H9 (cell line): ENCODE data around the gene RAPSN. TPM values are rescaled to one million over a fixed set of nuclear protein-coding genes. Genes with fewer than 3 reads are reported as not detected.

Source experiments
- DNase-seq: peaks from one replicate; pipeline ENCODE4 v3.0.0-alpha.2; 2017
- H2AFZ ChIP-seq: one replicate; pipeline ENCODE4 v1.6.1; 2013; ENCODE audit warnings: mild to moderate bottlenecking, low read length, control low read depth, moderate library complexity
- H2AK5ac ChIP-seq: 2 replicates; pipeline ENCODE4 v1.6.1; 2013; ENCODE audit warnings: low read length, control low read depth, mixed read lengths; ENCODE audit not compliant: insufficient read length
- H2BK120ac ChIP-seq: one replicate; pipeline ENCODE4 v1.6.1; 2013; ENCODE audit warnings: low read depth, mild to moderate bottlenecking, low read length, control low read depth, inconsistent platforms; ENCODE audit not compliant: poor library complexity, severe bottlenecking
- H2BK12ac ChIP-seq: 2 replicates; pipeline ENCODE4 v1.6.1; 2013; ENCODE audit warnings: low read length, control low read depth, mixed read lengths, low read depth; ENCODE audit not compliant: insufficient read length
- H2BK15ac ChIP-seq: 2 replicates; pipeline ENCODE4 v1.6.1; 2013; ENCODE audit warnings: low read depth, low read length, control low read depth
- H2BK20ac ChIP-seq: one replicate; pipeline ENCODE4 v1.6.1; 2013; ENCODE audit warnings: low read depth, mild to moderate bottlenecking, low read length, control low read depth, inconsistent platforms; ENCODE audit not compliant: poor library complexity, severe bottlenecking
- H2BK5ac ChIP-seq: 2 replicates; pipeline ENCODE4 v1.6.1; 2013; ENCODE audit warnings: low read length, control low read depth, mixed read lengths; ENCODE audit not compliant: insufficient read length
- H3K14ac ChIP-seq: 2 replicates; pipeline ENCODE4 v1.6.1; 2013; ENCODE audit warnings: low read length, control low read depth; ENCODE audit not compliant: insufficient read depth
- H3K18ac ChIP-seq: 2 replicates; pipeline ENCODE4 v1.6.1; 2013; ENCODE audit warnings: low read depth, mild to moderate bottlenecking, mixed read lengths, low read length, control low read depth; ENCODE audit not compliant: insufficient read length
- H3K23ac ChIP-seq: 2 replicates; pipeline ENCODE4 v1.6.1; 2013; ENCODE audit warnings: low read length, control low read depth, mixed read lengths, low read depth; ENCODE audit not compliant: insufficient read length
- H3K23me2 ChIP-seq: 2 replicates; pipeline ENCODE4 v1.6.1; 2013; ENCODE audit warnings: low read depth, mild to moderate bottlenecking, mixed read lengths, low read length, control low read depth; ENCODE audit not compliant: insufficient read length, poor library complexity, severe bottlenecking
- H3K27ac ChIP-seq: 2 replicates; pipeline ENCODE4 v1.5.1; 2013; ENCODE audit warnings: low read length, control low read depth, mixed read lengths, low read depth; ENCODE audit not compliant: insufficient read length
- H3K27me3 ChIP-seq: 2 replicates; pipeline ENCODE4 v1.6.1; 2013; ENCODE audit warnings: low read length, control low read depth, inconsistent platforms; ENCODE audit not compliant: insufficient read depth
- H3K4ac ChIP-seq: 2 replicates; pipeline ENCODE4 v1.6.1; 2013; ENCODE audit warnings: low read depth, mild to moderate bottlenecking, control low read depth, inconsistent platforms, low read length, moderate library complexity
- H3K4me1 ChIP-seq: 2 replicates; pipeline ENCODE4 v1.6.1; 2013; ENCODE audit warnings: low read length, control low read depth, inconsistent platforms; ENCODE audit not compliant: insufficient read depth
- H3K4me2 ChIP-seq: 2 replicates; pipeline ENCODE4 v1.6.1; 2013; ENCODE audit warnings: low read length, control low read depth, mixed read lengths; ENCODE audit not compliant: insufficient read length, insufficient read depth
- H3K56ac ChIP-seq: 2 replicates; pipeline ENCODE4 v1.6.1; 2013; ENCODE audit warnings: low read depth, mild to moderate bottlenecking, mixed read lengths, low read length, control low read depth; ENCODE audit not compliant: insufficient read length
- H3K79me1 ChIP-seq: 2 replicates; pipeline ENCODE4 v1.6.1; 2013; ENCODE audit warnings: low read depth, mild to moderate bottlenecking, moderate library complexity, low read length, control low read depth, inconsistent platforms; ENCODE audit not compliant: insufficient read depth, poor library complexity, severe bottlenecking
- H3K79me2 ChIP-seq: 2 replicates; pipeline ENCODE4 v1.6.1; 2013; ENCODE audit warnings: low read length, control low read depth, inconsistent platforms; ENCODE audit not compliant: insufficient read depth
- H3K9ac ChIP-seq: 2 replicates; pipeline ENCODE4 v1.6.1; 2013; ENCODE audit warnings: low read length, control low read depth, mixed read lengths; ENCODE audit not compliant: insufficient read length; ENCODE audit errors: extremely low read depth
- H3K9me3 ChIP-seq: one replicate; pipeline ENCODE4 v1.6.1; 2013; ENCODE audit warnings: low read depth, low read length, inconsistent platforms; ENCODE audit not compliant: control insufficient read depth
- H3T11ph ChIP-seq: one replicate; pipeline ENCODE4 v1.6.1; 2013; ENCODE audit warnings: mild to moderate bottlenecking, low read length, control low read depth, inconsistent platforms
- H4K20me1 ChIP-seq: one replicate; pipeline ENCODE4 v1.6.1; 2013; ENCODE audit not compliant: control insufficient read depth, insufficient read length, insufficient read depth
- H4K5ac ChIP-seq: 2 replicates; pipeline ENCODE4 v1.6.1; 2013; ENCODE audit warnings: low read depth, mild to moderate bottlenecking, mixed read lengths, low read length, control low read depth; ENCODE audit not compliant: insufficient read length
- H4K8ac ChIP-seq: replicated peaks from 2 replicates; pipeline ENCODE4 v1.6.1; 2013; ENCODE audit warnings: low read length, control low read depth, mixed read lengths, low read depth; ENCODE audit not compliant: insufficient read length
- H4K91ac ChIP-seq: 2 replicates; pipeline ENCODE4 v1.6.1; 2013; ENCODE audit warnings: low read depth, mild to moderate bottlenecking, moderate library complexity, mixed read lengths, low read length, control low read depth; ENCODE audit not compliant: insufficient read length
- H3K27ac Mint-ChIP-seq, 3 experiments: 2 replicates in 2 of 3; 3 replicates in 1 of 3; pipeline ENCODE4 v1.8.0; 2020 to 2021; ENCODE audit warnings: mixed read lengths in 3 of 3, mild to moderate bottlenecking in 1 of 3, moderate library complexity in 1 of 3
- H3K27me3 Mint-ChIP-seq: 2 replicates; pipeline ENCODE4 v1.8.0; 2021; ENCODE audit warnings: low read depth, mild to moderate bottlenecking, moderate library complexity, mixed read lengths
- H3K36me3 Mint-ChIP-seq, 3 experiments: 2 replicates in 2 of 3; 3 replicates in 1 of 3; pipeline ENCODE4 v1.8.0; 2020 to 2021; ENCODE audit warnings: low read depth in 3 of 3, mixed read lengths in 3 of 3; ENCODE audit not compliant: insufficient read depth in 1 of 3
- H3K4me1 Mint-ChIP-seq, 2 experiments: 2 replicates each; pipeline ENCODE4 v1.8.0; 2020; ENCODE audit warnings: mixed read lengths in 2 of 2
- H3K4me3 Mint-ChIP-seq, 2 experiments: 2 replicates in 1 of 2; 3 replicates in 1 of 2; pipeline ENCODE4 v1.8.0; 2020 to 2021; ENCODE audit warnings: mild to moderate bottlenecking in 2 of 2, mixed read lengths in 2 of 2, moderate library complexity in 1 of 2
- H3K9me3 Mint-ChIP-seq, 2 experiments: 2 replicates in 1 of 2; 3 replicates in 1 of 2; pipeline ENCODE4 v1.8.0; 2020; ENCODE audit warnings: mild to moderate bottlenecking in 2 of 2, mixed read lengths in 2 of 2, moderate library complexity in 1 of 2
- WGBS: extraction: QIAGEN DNeasy Blood & Tissue Kit; methylation state at CpG from one replicate; pipeline ENCODE4 v1.1.7; 2013; ENCODE audit warnings: missing lambda C conversion rate, low lambda C conversion rate, mixed read lengths; ENCODE audit not compliant: insufficient read length; ENCODE audit errors: extremely low coverage; 5-methylcytosine and 5-hydroxymethylcytosine counted together
- total RNA-seq: library from RNA; stranded (reverse); gene quantifications from 2 replicates; pipeline ENCODE4 v1.2.1, GENCODE V29; 2021
- TF ChIP-seq, protein P1 (sequence below): fragments of 200-600 bp; sonication (generic); conservative IDR thresholded peaks from 3 replicates; pipeline ENCODE4 v1.8.0; 2021; ENCODE audit warnings: antibody characterized with exemption, mild to moderate bottlenecking

RAPSN gene
- total RNA-seq, 1 experiment from 2014 or later: 0.48 TPM

DNA sequence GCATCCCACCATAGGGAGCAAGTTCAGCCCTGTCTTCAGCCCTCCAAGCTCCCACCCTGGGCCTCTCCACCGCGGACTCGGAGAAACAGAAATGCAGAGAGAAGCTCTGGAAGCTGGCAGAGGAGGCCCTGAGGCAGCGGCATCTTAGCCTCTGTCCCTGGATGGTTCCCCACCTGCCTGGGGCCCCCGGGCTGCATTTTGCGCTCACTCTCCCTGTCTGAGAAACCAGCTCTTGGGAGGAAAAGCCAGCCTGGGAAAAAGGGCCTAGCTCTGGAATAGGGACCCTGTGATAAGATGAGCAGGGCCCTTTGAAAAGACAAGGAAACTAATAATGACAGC is 58.5 kb downstream of the RAPSN start:
- Mint-ChIP-seq H3K27ac (no peak overlapping the region), H3K9me3 (no peaks in the 10 kb centered on the region; a peak in 1 of 5 replicates), H3K4me3 (no peak overlapping the region), H3K27me3 (no peaks in the 10 kb centered on the region), H3K36me3 (no peaks in the 10 kb centered on the region), H3K4me1 (0 out of 4 replicates have a peak, but pooled peaks cover 0 to 3% of the 10 kb centered on the region in 2 experiments)
- H2BK120ac ChIP-seq: no peak overlapping the region
- H3K27me3 ChIP-seq: no peaks in the 10 kb centered on the region
- no peak overlapping the region for H2BK20ac ChIP-seq
- DNase-seq: no peak
- no peaks in the 10 kb centered on the region for H3K23me2 ChIP-seq
- no peak overlapping the region for H3K9ac ChIP-seq
- H2AFZ ChIP-seq: no peak overlapping the region
- TF ChIP-seq, protein P1, sequence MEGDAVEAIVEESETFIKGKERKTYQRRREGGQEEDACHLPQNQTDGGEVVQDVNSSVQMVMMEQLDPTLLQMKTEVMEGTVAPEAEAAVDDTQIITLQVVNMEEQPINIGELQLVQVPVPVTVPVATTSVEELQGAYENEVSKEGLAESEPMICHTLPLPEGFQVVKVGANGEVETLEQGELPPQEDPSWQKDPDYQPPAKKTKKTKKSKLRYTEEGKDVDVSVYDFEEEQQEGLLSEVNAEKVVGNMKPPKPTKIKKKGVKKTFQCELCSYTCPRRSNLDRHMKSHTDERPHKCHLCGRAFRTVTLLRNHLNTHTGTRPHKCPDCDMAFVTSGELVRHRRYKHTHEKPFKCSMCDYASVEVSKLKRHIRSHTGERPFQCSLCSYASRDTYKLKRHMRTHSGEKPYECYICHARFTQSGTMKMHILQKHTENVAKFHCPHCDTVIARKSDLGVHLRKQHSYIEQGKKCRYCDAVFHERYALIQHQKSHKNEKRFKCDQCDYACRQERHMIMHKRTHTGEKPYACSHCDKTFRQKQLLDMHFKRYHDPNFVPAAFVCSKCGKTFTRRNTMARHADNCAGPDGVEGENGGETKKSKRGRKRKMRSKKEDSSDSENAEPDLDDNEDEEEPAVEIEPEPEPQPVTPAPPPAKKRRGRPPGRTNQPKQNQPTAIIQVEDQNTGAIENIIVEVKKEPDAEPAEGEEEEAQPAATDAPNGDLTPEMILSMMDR: no peak
- no peaks in the 10 kb centered on the region for H4K20me1 ChIP-seq
- H3K4me2 ChIP-seq: no peak overlapping the region
- H3K23ac ChIP-seq: no peak overlapping the region
- H2BK12ac ChIP-seq: no peak overlapping the region
- H3K79me1 ChIP-seq: no peaks in the 10 kb centered on the region
- H3K79me2 ChIP-seq: no peaks in the 10 kb centered on the region
- H2AK5ac ChIP-seq: no peak overlapping the region
- H3K18ac ChIP-seq: no peak overlapping the region
- no peak overlapping the region for H4K91ac ChIP-seq
- no peak overlapping the region for H2BK5ac ChIP-seq
- H3K27ac ChIP-seq: no peak overlapping the region
- H4K5ac ChIP-seq: no peak overlapping the region
- no CpG with 5 or more reads among the region's 6 CpGs for WGBS
- no peak overlapping the region for H3K14ac ChIP-seq
- H3K4me1 ChIP-seq: no peaks in the 10 kb centered on the region
- no peaks in the 10 kb centered on the region for H3K9me3 ChIP-seq
- H4K8ac ChIP-seq: no peak overlapping the region
- H3K4ac ChIP-seq: no peak overlapping the region
- no peak overlapping the region for H3K56ac ChIP-seq
- H2BK15ac ChIP-seq: no peak overlapping the region
- no peak overlapping the region for H3T11ph ChIP-seq
